ENCODE results near the gene SBK3. TPM values are rescaled to one million over a fixed set of nuclear protein-coding genes. Genes with fewer than 3 reads are reported as not detected.

Gene SBK3
- total RNA-seq, 4 donors from 2014 or later: not detected

DNA sequence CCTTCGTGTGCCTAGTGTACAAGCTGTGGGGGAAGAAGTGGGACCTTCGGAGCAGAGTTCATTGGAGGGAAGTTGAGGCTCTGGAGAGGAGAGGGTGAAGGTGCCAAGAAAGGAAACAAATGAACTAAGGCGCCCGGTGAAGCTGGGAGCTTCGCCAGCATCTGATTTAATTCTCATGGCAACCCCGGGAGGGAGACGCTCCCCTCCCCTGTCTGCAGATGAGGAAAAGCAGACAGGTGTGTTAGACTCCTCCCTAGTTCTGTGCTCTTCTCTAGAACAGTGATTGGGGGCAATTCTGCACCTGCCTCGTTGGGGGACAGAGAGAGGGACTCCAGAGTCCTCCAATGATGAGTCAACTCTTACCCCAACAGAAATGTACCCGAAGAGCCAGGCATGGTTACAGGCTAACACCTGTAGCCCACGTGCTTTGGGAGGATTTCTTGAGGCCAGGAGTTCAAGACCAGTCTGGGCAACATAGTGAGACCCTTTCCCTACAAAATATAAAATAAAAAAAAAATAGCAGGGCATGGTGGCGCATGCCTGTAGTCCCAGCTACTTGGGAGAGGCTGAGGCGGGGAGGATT, 52.9 kb downstream of the SBK3 start:
- H3K27ac ChIP-seq: peak overlapping the region in 2 of 4 donors; percentile 85 to 94
- TF ChIP-seq, protein P1, sequence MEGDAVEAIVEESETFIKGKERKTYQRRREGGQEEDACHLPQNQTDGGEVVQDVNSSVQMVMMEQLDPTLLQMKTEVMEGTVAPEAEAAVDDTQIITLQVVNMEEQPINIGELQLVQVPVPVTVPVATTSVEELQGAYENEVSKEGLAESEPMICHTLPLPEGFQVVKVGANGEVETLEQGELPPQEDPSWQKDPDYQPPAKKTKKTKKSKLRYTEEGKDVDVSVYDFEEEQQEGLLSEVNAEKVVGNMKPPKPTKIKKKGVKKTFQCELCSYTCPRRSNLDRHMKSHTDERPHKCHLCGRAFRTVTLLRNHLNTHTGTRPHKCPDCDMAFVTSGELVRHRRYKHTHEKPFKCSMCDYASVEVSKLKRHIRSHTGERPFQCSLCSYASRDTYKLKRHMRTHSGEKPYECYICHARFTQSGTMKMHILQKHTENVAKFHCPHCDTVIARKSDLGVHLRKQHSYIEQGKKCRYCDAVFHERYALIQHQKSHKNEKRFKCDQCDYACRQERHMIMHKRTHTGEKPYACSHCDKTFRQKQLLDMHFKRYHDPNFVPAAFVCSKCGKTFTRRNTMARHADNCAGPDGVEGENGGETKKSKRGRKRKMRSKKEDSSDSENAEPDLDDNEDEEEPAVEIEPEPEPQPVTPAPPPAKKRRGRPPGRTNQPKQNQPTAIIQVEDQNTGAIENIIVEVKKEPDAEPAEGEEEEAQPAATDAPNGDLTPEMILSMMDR (IDR thresholded peaks at IDR 0.05): no peak
- TF ChIP-seq POLR2AphosphoS5 (IDR thresholded peaks at IDR 0.05) (no peak), EP300 (IDR thresholded peaks at IDR 0.05; ENCODE audit: low read depth) (no peak), POLR2A (IDR thresholded peaks at IDR 0.05) (no peak)
- peaks cover 18% of the 10 kb centered on the region for H3K27me3 ChIP-seq
- in situ Hi-C loops (cut with MboI; ENCODE audit: low pct_ligation_motif_present in 1 of 4, low pct_unique_long_range_greater_than_20kb in 1 of 4, low sequenced_read_pairs in 3 of 4): loop anchor here in 1 of 4 donors (10.0 kb wide), 1 partner anchor 358 kb away; no protein-coding TSS in a partner anchor
- H3K9me3 ChIP-seq: no peaks in the 10 kb centered on the region
- DNase-seq: no peak
- intact Hi-C loops (cut with DNase I; ENCODE audit: low total_unique reads): no loop called here
- no peaks in the 10 kb centered on the region for H3K36me3 ChIP-seq
- H3K4me3 ChIP-seq: no peak overlapping the region
- 34 to 52% methylated on average over 3 to 12 of the region's 12 CpGs for WGBS, 2 donors (ENCODE audit: low coverage in 1 of 2)
- H3K4me1 ChIP-seq: peaks cover 5 to 24% (median 13%) of the 10 kb centered on the region in 4 donors

DNA sequence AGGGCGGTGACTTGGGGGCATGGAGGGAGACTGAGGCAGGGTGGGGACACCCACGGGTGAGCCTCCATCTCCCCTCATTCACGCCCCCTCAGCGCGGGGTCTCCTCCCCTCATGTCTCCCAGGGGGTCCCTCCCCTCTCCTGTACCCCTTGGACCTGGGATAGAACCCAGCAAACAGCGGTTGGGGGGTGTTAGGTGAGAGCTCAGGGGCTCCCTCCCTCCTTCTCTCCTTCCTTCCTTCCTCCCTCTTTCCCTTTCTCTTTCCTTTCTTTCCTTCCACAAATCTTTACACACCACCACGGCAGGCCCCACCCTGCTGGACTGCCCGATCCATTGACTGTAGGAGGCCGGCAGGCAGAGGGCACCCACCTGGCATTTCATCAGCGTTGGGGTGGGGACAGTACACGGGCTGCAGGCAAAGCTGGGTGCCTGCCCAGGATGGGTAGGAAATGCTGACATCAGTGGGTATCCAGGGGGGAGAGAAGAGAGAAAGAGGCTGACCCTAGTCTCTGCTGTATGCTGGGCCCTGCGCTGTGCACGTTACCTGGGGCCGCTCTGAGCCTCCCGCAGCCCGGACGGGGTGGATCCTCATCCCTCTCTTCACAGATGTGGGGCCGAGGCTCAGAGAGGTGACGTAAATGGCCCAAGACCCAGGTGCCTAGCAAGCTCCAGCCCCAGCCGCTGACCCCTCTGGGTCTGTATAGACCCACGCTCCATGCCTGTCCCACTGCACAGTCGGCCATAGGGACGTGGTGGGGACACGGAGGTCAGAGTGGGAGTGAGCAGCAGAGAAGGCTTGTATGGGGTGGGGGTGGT, 53.6 kb downstream of the SBK3 start:
- peaks cover 10 to 31% (median 20%) of the 10 kb centered on the region in 4 donors for H3K4me1 ChIP-seq
- in situ Hi-C loops (cut with MboI; ENCODE audit: low pct_ligation_motif_present in 1 of 4, low pct_unique_long_range_greater_than_20kb in 1 of 4, low sequenced_read_pairs in 3 of 4) (loop anchor here in 1 of 4 donors (10.0 kb wide), 1 partner anchor 357 kb away; no protein-coding TSS in a partner anchor), intact Hi-C loops (cut with DNase I; ENCODE audit: low total_unique reads) (no loop called here)
- H3K4me3 ChIP-seq: no peak overlapping the region
- peak overlapping the region; percentile 29 to 94 (median 67) for H3K27ac ChIP-seq
- 57% methylated on average over 24 of the region's 24 CpGs; no CpG with 5 or more reads in 1 of the 2 donors for WGBS, 2 donors (ENCODE audit: low coverage in 1 of 2)
- peaks cover 18% of the 10 kb centered on the region for H3K27me3 ChIP-seq
- no peaks in the 10 kb centered on the region for H3K36me3 ChIP-seq
- H3K9me3 ChIP-seq: no peaks in the 10 kb centered on the region
- TF ChIP-seq EP300 (IDR thresholded peaks at IDR 0.05; ENCODE audit: low read depth) (no peak), POLR2AphosphoS5 (IDR thresholded peaks at IDR 0.05) (no peak), POLR2A (IDR thresholded peaks at IDR 0.05) (no peak)
- no peak for DNase-seq

Other genes starting within 250 kb of the SBK3 start
- gene TMEM150B, start 220.2 kb downstream of the SBK3 start, total RNA-seq: 100 to 1,000 TPM in 1 of 4 donors, 10 to 100 TPM in 3; 26.5 to 135 (median 57.4) TPM
- gene KMT5C, start 205.7 kb downstream of the SBK3 start, total RNA-seq: 10 to 100 TPM; 27.8 to 80.8 (median 31.3) TPM
- gene COX6B2, start 190.8 kb downstream of the SBK3 start, total RNA-seq: 10 to 100 TPM in 3 of 4 donors, 1 to 10 TPM in 1; 4.0 to 58.7 (median 21.0) TPM
- gene GARIN5B, start 182.3 kb downstream of the SBK3 start, total RNA-seq: not detected
- under 1 TPM in 1 of 4 donors, not detected in 3; 0.48 TPM for gene IL11, start 175.1 kb downstream of the SBK3 start, total RNA-seq
- not detected for gene TMEM190, start 168.7 kb downstream of the SBK3 start, total RNA-seq
- 100 to 1,000 TPM in 1 of 4 donors, 10 to 100 TPM in 3; 12.0 to 199 (median 42.5) TPM for gene TMEM238, start 161.3 kb downstream of the SBK3 start, total RNA-seq
- 100 to 1,000 TPM; 448 to 648 (median 605) TPM for gene RPL28, start 159.6 kb downstream of the SBK3 start, total RNA-seq
- gene UBE2S, start 137.8 kb downstream of the SBK3 start, total RNA-seq: 10 to 100 TPM; 12.4 to 40.8 (median 18.1) TPM
- under 1 TPM in 1 of 4 donors, not detected in 3; 0.75 TPM for gene SHISA7, start 102.2 kb downstream of the SBK3 start, total RNA-seq
- 100 to 1,000 TPM in 2 of 4 donors, 10 to 100 TPM in 2; 71.1 to 142 (median 97.6) TPM for gene ISOC2, start 83.9 kb downstream of the SBK3 start, total RNA-seq
- not detected for gene C19orf85, start 80.8 kb downstream of the SBK3 start, total RNA-seq
- 1 to 10 TPM; 5.9 to 7.6 (median 6.4) TPM for gene ZNF628, start 68.9 kb downstream of the SBK3 start, total RNA-seq
- gene NAT14, start 60.4 kb downstream of the SBK3 start, total RNA-seq: 1 to 10 TPM in 2 of 4 donors, not detected in 2; 2.1 to 2.7 TPM
- 10 to 100 TPM in 2 of 4 donors, 1 to 10 TPM in 2; 3.4 to 41.2 (median 11.1) TPM for gene SSC5D, start 57.1 kb downstream of the SBK3 start, total RNA-seq
- not detected for gene SBK2, start 8.4 kb downstream of the SBK3 start, total RNA-seq
- 1 to 10 TPM; 2.0 to 5.6 (median 2.9) TPM for gene ZNF579, start 35.3 kb upstream of the SBK3 start, total RNA-seq
- 100 to 1,000 TPM in 1 of 4 donors, 10 to 100 TPM in 1, 1 to 10 TPM in 2; 8.5 to 137 (median 18.3) TPM for gene FIZ1, start 54.0 kb upstream of the SBK3 start, total RNA-seq
- gene ZNF524, start 54.7 kb upstream of the SBK3 start, total RNA-seq: 10 to 100 TPM; 17.7 to 51.1 (median 37.9) TPM
- gene ZNF865, start 60.1 kb upstream of the SBK3 start, total RNA-seq: 10 to 100 TPM in 2 of 4 donors, 1 to 10 TPM in 2; 8.3 to 50.1 (median 13.4) TPM
- gene ZNF784, start 79.0 kb upstream of the SBK3 start, total RNA-seq: 10 to 100 TPM; 11.1 to 27.7 (median 14.5) TPM
- 100 to 1,000 TPM in 1 of 4 donors, 10 to 100 TPM in 3; 15.2 to 154 (median 25.7) TPM for gene ZNF580, start 95.5 kb upstream of the SBK3 start, total RNA-seq
- 10 to 100 TPM in 2 of 4 donors, 1 to 10 TPM in 2; 4.1 to 19.7 (median 10.0) TPM for gene ZNF581, start 98.1 kb upstream of the SBK3 start, total RNA-seq
- 10 to 100 TPM in 2 of 4 donors, 1 to 10 TPM in 2; 3.7 to 15.1 (median 8.4) TPM for gene CCDC106, start 102.7 kb upstream of the SBK3 start, total RNA-seq
- 100 to 1,000 TPM; 112 to 185 (median 130) TPM for gene U2AF2, start 109.5 kb upstream of the SBK3 start, total RNA-seq
- gene EPN1, start 129.7 kb upstream of the SBK3 start, total RNA-seq: 100 to 1,000 TPM; 121 to 242 (median 185) TPM
- not detected for gene NLRP9, start 192.9 kb upstream of the SBK3 start, total RNA-seq
- gene RFPL4A, start 213.6 kb upstream of the SBK3 start, total RNA-seq: not detected
- gene RFPL4AL1, start 223.6 kb upstream of the SBK3 start, total RNA-seq: not detected

All from transverse colon (tissue), 4 donors.